Measurements from ENCODE around the gene ZNF385D.
"Not testable (repeated sequence)": the region's sequence is repeated elsewhere in the genome, so short reads cannot be mapped to it uniquely, and the experiment has no call there.

The ZNF385D gene

DNA sequence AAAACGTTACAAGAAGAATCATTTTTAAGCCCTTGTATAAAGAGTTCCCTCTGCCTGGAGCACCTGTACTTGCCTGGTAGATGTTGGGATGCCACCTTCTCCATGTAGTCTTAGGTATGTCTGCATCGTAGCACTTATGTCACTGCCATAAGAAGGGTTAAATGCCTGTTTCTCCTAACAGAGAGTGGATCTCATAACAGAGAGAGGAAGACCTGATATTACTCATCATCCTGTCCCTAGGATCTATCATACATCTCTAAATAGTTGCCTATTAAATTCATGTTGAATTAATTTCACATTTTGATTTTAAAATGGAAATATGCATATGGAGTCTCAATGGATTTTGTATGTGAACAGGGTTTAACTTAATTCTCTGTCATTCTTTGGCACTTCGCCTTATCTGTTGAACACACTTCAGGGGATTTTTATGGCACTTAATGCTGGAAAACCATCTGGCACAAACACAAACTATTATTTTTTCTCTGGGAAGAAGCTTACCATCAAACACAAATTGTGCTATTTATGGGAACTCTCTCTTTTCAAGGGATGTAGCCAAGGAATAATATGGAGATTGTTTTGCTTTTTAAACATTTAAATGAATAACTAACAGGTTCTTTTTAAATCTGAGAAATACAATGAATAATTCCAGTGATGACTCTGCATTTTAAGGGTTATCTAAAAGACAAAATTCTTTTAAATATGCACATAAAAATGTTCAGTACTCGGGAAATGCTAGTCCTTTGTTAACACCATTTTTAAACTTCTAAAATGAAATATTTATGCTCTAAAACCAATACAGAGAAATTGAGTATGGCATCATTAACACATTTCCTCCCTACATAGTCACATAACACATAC lies 230.7 kb downstream of the ZNF385D start:
- DNase-seq (ENCODE audit: low read depth in 2 of 2), result no peak

- DNase-seq (ENCODE audit: low read depth in 2 of 2), result no peak
Measured at GRCh38 chr3:21517184-21517583, 233.8 kb downstream of the ZNF385D start.

- DNase-seq (ENCODE audit: low read depth in 2 of 2), result no peak
Measured at GRCh38 chr3:21515417-21515816, 235.6 kb downstream of the ZNF385D start.

- DNase-seq (ENCODE audit: low read depth in 2 of 2), result no peak
Measured at GRCh38 chr3:21509731-21510470, 241.1 kb downstream of the ZNF385D start.

- DNase-seq (ENCODE audit: low read depth in 2 of 2), result no peak
Measured at GRCh38 chr3:21508246-21508645, 242.8 kb downstream of the ZNF385D start.

GRCh38 chr3:21505711-21506460 lies 245.1 kb downstream of the ZNF385D start:
- DNase-seq (ENCODE audit: low read depth in 2 of 2), result no peak

- DNase-seq (ENCODE audit: low read depth in 2 of 2), result no peak
Measured at GRCh38 chr3:21502656-21503055, 248.4 kb downstream of the ZNF385D start.

DNA sequence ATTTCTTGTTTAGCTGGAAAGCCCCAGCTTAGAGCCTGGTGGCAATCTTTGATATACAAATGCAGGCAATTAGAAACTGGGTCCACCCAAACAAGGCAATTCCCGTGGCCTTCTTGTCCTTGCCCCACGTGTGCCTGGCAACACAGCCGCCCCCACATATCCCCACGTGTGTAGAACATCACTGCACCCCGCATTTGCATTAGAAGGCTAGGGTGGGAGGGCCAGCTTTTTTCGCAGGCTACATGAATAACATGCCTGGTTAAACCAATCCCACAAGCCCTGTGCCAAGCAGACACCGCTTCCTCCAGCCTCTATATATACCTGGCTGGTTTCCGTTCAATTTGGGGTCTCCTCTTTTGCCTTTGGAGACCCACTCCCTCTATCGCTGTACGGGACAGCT lies 250.2 kb downstream of the ZNF385D start:
- DNase-seq (ENCODE audit: low read depth in 2 of 2), result no peak

GRCh38 chr3:21490671-21491070 lies 260.3 kb downstream of the ZNF385D start:
- not testable (repeated sequence) for DNase-seq (ENCODE audit: low read depth in 2 of 2)

DNA sequence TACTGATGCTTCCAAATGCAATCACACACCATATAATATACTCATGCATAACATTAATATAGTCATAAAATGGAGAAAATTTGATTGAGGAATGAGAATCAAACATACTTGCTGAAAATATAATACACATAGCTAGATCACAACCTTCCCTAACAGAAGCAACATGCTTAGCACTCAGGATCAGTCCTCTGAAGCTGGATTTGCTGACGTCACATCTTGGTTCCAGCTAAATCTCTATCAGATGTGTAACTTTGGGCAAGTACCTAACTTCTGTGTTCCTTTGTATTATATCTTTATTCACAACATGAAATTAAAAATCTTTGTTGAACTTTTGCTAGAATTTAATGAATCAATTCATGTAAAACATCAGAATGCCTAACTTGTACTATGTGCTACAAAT lies 263.5 kb downstream of the ZNF385D start:
- no peak for DNase-seq (ENCODE audit: low read depth in 2 of 2)

DNA sequence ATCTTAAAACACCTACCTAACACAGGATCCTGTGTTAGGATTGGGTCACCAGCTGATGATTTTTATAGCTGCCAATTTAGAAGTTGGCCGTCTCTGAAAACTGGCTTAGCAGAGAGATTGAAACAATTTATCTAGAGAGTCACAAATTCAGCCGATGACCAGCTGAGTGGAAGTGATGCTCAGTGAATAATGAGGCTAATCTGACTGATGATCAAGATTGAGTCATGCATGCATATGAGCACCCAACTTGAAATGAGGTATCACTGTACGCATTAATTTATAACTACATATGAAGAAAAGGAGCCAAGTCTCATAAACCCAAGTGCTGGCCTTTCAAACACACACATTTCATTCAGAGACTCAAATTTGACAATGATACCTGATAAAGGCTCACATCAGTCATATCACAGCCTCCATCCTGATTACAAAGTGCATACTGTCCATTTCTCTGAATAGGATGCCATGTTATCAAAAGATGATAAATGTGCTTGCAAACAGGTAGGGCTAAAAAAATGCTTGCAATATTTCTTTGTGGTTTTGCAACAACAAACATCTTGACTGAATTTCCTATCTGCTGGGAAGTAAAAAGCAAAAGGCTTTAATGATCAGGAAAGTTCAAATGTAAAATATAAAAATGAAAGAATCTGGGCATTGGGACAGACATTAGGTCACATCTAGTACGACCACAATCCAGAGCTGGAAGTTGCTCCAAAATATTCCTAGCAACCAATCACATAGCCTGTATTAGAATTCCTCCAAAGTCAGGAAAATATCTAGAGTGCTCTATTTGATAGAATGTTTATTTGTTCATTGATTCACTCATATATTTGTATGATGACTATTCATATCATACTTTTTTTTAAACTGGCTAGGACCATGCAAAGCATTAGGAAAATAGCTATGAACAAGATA lies 264.7 kb downstream of the ZNF385D start:
- not testable (repeated sequence) for DNase-seq (ENCODE audit: low read depth in 2 of 2)

GRCh38 chr3:21484828-21485144 lies 266.2 kb downstream of the ZNF385D start:
- no peak for DNase-seq (ENCODE audit: low read depth in 2 of 2)

- DNase-seq (ENCODE audit: low read depth in 2 of 2), result no peak
Measured at GRCh38 chr3:21484057-21484827, 266.8 kb downstream of the ZNF385D start.

DNA sequence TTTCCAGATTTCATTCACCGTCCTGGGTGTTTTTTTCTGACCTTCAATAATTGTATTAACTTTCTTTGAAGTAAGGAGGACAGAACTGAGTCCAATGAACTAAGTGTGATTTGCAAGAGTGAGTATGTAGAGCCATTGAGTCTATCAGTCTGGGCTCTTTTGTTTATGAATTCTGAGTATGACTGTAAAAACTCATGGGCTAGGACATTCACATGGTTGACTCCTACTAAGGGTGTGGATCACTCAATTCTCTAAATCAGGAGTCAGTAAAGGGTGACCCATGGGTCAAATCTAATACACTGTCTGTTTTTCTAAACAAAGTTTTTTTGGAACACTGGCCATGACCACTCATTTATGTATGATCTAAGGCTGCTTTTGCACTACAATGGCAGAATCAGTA lies 269.0 kb downstream of the ZNF385D start:
- no peak for DNase-seq (ENCODE audit: low read depth in 2 of 2)

DNA sequence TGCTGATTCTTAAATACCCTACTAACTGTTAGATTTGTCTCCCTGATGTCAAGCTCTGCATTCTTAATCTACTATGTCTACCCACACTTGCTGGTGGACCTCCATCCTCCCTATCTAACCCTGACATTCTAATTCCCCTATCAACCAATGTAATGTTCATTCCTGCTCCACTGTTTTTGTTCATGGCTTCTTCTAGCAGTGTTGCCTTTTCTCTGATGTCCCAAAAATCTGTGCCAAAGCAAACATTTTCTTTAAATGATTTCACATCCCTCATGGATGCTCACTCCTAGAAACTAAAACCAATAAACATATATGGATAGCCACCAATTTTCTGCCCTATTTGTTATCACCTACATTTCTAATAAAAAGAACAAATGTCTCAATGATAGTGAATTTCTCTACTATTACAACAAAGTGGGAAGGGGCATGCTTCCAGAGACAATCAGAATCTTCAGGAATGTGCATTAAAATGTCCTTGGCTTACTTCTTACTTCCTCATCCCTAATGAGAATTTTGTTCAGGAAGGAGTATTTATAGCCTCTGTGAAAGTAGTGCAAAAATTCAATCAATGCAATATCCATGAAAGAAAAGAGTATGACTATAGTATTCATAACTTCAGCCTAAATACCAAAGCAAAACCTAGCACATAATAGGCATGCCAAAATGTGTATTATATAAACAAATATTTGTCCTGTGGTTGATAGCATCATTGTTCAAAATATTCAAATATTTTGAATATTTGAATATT lies 273.3 kb downstream of the ZNF385D start:
- no peak for DNase-seq (ENCODE audit: low read depth in 2 of 2)

- no peak for DNase-seq (ENCODE audit: low read depth in 2 of 2)
Measured at GRCh38 chr3:21466476-21466875, 284.5 kb downstream of the ZNF385D start.

GRCh38 chr3:21464746-21465145 lies 286.3 kb downstream of the ZNF385D start:
- no peak for DNase-seq (ENCODE audit: low read depth in 2 of 2)

DNA sequence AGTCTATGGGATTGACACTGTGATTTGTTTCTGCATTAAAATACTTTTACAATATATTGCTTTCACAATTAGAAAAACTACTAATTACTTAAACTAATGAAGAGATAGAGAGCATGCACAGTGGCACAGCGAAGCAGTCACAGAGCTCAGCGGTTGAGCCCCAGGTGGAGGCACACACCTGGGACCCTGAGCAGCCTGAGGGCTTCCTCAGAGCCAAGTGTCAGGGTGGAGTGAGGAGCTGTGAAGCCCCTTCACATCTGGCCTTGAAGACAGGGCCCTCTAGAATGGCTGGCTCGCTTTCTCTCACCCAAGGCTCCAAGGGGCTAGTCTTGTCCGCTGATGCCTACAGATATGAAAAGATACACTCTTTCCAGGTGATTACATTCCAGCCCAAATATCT lies 287.7 kb downstream of the ZNF385D start:
- DNase-seq (ENCODE audit: low read depth in 2 of 2), result no peak

DNA sequence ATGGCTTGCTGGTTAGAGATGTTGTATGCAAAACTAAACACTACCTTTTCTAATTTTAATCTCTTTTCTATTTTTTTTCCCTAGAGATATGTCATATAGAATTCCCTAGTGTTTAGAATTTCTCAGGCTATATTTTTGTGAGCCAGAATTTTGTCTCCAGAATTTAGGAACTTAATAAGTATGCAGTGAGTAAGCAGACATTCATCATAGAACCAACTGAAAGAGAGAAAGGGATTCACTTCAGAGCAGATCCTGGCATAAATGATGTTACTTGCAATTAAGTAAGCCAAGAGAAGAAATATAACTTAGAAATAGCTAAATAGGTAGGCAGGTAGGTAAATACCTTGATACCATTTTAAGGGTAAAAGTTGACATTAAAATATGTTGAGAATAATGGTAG lies 288.9 kb downstream of the ZNF385D start:
- no peak for DNase-seq (ENCODE audit: low read depth in 2 of 2)

DNA sequence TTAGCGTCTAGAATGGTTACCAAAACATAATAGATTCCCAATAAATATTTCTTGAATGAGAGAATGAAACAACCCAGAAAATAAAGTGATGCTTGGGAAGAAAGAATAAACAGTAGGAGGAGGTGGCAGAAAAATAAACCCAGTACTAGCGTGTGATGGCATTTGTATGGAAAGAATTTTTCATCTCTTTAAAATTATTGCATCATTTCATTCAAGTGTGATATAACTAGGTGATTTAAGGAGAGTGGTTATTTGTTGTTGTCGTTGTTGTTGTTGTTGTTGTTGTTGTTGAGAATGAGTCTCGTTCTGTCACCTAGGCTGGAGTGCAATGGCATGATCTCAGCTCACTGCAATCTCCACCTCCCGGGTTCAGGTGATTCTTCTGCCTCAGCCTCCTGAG lies 293.9 kb downstream of the ZNF385D start:
- DNase-seq (ENCODE audit: low read depth in 2 of 2), result no peak

Data from stimulated activated CD8-positive, alpha-beta memory T cell treated with anti-CD3 and anti-CD28 coated beads, Interleukin-15, amount 100 ng/mL, for 4 hours (primary cell).